ENCODE data around the gene GAL. TPM values are rescaled to one million over a fixed set of nuclear protein-coding genes. Genes with fewer than 3 reads are reported as not detected.
A peak's percentile ranks its signal among the peaks of the same experiment; 100 is the strongest.

The GAL gene
- total and polyA plus RNA-seq, 2 of the 8 experiments (the other 6 are each of a cell fraction or from before 2014, with no cell fraction given) = 81.8 to 233 TPM

GRCh38 chr11:68658097-68658496, 26.2 kb upstream of the GAL start:
- H3K14ac ChIP-seq (ENCODE audit: insufficient read length) = no peak overlapping the region
- H2AFZ ChIP-seq (ENCODE audit: low read length) = no peak overlapping the region
- TF ChIP-seq KDM4A (IDR thresholded peaks at IDR 0.05; ENCODE audit: low read depth, low read length, severe bottlenecking) (no peak), ASH2L (IDR thresholded peaks at IDR 0.05; ENCODE audit: low read length) (no peak), MAFK (IDR thresholded peaks at IDR 0.05; ENCODE audit: low read depth, low read length) (no peak), RAD21 (IDR thresholded peaks at IDR 0.05 in 1 of 2, conservative IDR thresholded peaks at IDR 0.05 in 1 of 2; ENCODE audit: low read depth in 2 of 2, low read length in 2 of 2) (no peak), HDAC2 (IDR thresholded peaks at IDR 0.05; ENCODE audit: borderline replicate concordance in 1 of 2, low read depth in 2 of 2, low read length in 2 of 2) (no peak)
- H3K27ac ChIP-seq (ENCODE audit: low read depth, low read length) = no peak overlapping the region
- H3K79me2 ChIP-seq (ENCODE audit: control insufficient read depth in 1 of 2, insufficient read depth in 2 of 2, low read length in 2 of 2) = no peaks in the 10 kb centered on the region
- H4K5ac ChIP-seq (ENCODE audit: insufficient read length, low read depth, low read length) = no peak overlapping the region
- H3K4me2 ChIP-seq (ENCODE audit: insufficient read depth in 1 of 2, low read depth in 2 of 2, low read length in 2 of 2) = no peak overlapping the region
- no peak overlapping the region for H2BK12ac ChIP-seq (ENCODE audit: low read depth, low read length)
- H3K36me3 ChIP-seq (ENCODE audit: control insufficient read depth in 2 of 4, insufficient read depth in 4 of 4, low read length in 3 of 4) = no peaks in the 10 kb centered on the region
- 97% methylated on average over 8 of the region's 8 CpGs; no CpG with 5 or more reads in 1 of the 2 experiments for WGBS, 2 experiments (ENCODE audit: extremely low coverage in 1 of 2, insufficient coverage in 1 of 2, insufficient read length in 1 of 2, insufficient replicate concordance in 2 of 2, low coverage in 1 of 2, low lambda C conversion rate in 2 of 2, missing lambda C conversion rate in 1 of 2)
- no peak overlapping the region for H3K56ac ChIP-seq (replicated peaks; ENCODE audit: insufficient read length, low read depth, low read length)
- H2BK20ac ChIP-seq (ENCODE audit: low read length) = no peak overlapping the region
- no peak overlapping the region for H2AK5ac ChIP-seq (ENCODE audit: low read depth, low read length)
- no peak overlapping the region for H4K8ac ChIP-seq (ENCODE audit: extremely low read depth, insufficient read depth, low read length)
- H3K4me1 ChIP-seq (replicated peaks in 1 of 4; ENCODE audit: control insufficient read depth in 3 of 4, insufficient read depth in 4 of 4, low read length in 3 of 4) = no peaks in the 10 kb centered on the region
- no peak overlapping the region for H2BK120ac ChIP-seq (replicated peaks; ENCODE audit: low read depth, low read length)
- no peak overlapping the region for H2BK5ac ChIP-seq (ENCODE audit: low read depth, low read length)
- H3K9me3 ChIP-seq (ENCODE audit: insufficient read depth in 2 of 2, low read depth in 1 of 2, low read length in 1 of 2) = peaks cover 0 to 6% of the 10 kb centered on the region in 2 experiments; a peak in 1 of 4 replicates
- H3K18ac ChIP-seq (ENCODE audit: extremely low read depth, low read length) = no peak overlapping the region
- H4K20me1 ChIP-seq (replicated peaks in 1 of 2; ENCODE audit: control insufficient read depth in 1 of 2, insufficient read depth in 2 of 2, low read length in 2 of 2) = no peaks in the 10 kb centered on the region
- H3K27me3 ChIP-seq (replicated peaks in 1 of 4; ENCODE audit: control insufficient read depth in 3 of 4, extremely low read depth in 1 of 4, insufficient read depth in 3 of 4, low read length in 3 of 4) = no peaks in the 10 kb centered on the region
- no peak overlapping the region for H2BK15ac ChIP-seq (ENCODE audit: low read length)
- no peak overlapping the region for H3K9ac ChIP-seq (replicated peaks in 1 of 4; ENCODE audit: extremely low read depth in 1 of 4, low read depth in 3 of 4, low read length in 3 of 4)
- H3K23ac ChIP-seq (ENCODE audit: insufficient read length) = no peak overlapping the region
- no peaks in the 10 kb centered on the region for H3K23me2 ChIP-seq (ENCODE audit: low read depth, low read length)
- H3K79me1 ChIP-seq (ENCODE audit: low read depth, low read length) = no peaks in the 10 kb centered on the region
- no peak overlapping the region for H3K4me3 ChIP-seq (ENCODE audit: extremely low read depth in 1 of 4, insufficient read depth in 2 of 4, low read depth in 3 of 4, low read length in 4 of 4)
- no peak overlapping the region for H3K4ac ChIP-seq (replicated peaks; ENCODE audit: insufficient read length, low read depth, low read length)
- H4K91ac ChIP-seq (replicated peaks; ENCODE audit: insufficient read length, low read length) = peak overlapping the region; percentile 30
- DNase-seq (ENCODE audit: low read depth in 1 of 2, low spot score in 2 of 2) (no peak), FAIRE-seq (no peak)
- POLR2A ChIA-PET (ENCODE audit: partially characterized antibody) = interaction anchor here (0.6 to 1.1 kb wide), 2 partner anchors 42 to 47 kb away, joined by 3 read pairs; no protein-coding TSS in a partner anchor
- CTCF ChIA-PET (ENCODE audit: partially characterized antibody) = interaction anchor here (0.6 to 1.6 kb wide), 7 partner anchors 9 to 136 kb away, joined by 3 to 5 read pairs (median 3); no protein-coding TSS in a partner anchor
